LNCAP (cell line): ENCODE results near the gene APMAP.

Experiments used
- TF ChIP-seq, protein P1 (sequence below): fragments of 450-650 bp; IDR thresholded peaks from 2 replicates; pipeline ENCODE4 v1.5.1; 2017; ENCODE audit warnings: mild to moderate bottlenecking

Gene APMAP

GRCh38 chr20:24915892-24916291 is 76.7 kb downstream of the APMAP start:
- TF ChIP-seq, protein P1, sequence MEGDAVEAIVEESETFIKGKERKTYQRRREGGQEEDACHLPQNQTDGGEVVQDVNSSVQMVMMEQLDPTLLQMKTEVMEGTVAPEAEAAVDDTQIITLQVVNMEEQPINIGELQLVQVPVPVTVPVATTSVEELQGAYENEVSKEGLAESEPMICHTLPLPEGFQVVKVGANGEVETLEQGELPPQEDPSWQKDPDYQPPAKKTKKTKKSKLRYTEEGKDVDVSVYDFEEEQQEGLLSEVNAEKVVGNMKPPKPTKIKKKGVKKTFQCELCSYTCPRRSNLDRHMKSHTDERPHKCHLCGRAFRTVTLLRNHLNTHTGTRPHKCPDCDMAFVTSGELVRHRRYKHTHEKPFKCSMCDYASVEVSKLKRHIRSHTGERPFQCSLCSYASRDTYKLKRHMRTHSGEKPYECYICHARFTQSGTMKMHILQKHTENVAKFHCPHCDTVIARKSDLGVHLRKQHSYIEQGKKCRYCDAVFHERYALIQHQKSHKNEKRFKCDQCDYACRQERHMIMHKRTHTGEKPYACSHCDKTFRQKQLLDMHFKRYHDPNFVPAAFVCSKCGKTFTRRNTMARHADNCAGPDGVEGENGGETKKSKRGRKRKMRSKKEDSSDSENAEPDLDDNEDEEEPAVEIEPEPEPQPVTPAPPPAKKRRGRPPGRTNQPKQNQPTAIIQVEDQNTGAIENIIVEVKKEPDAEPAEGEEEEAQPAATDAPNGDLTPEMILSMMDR: no peak

GRCh38 chr20:24915440-24915839 is 77.1 kb downstream of the APMAP start:
- TF ChIP-seq, protein P1: no peak

GRCh38 chr20:24914388-24915241 is 77.9 kb downstream of the APMAP start:
- TF ChIP-seq, protein P1: no peak

DNA sequence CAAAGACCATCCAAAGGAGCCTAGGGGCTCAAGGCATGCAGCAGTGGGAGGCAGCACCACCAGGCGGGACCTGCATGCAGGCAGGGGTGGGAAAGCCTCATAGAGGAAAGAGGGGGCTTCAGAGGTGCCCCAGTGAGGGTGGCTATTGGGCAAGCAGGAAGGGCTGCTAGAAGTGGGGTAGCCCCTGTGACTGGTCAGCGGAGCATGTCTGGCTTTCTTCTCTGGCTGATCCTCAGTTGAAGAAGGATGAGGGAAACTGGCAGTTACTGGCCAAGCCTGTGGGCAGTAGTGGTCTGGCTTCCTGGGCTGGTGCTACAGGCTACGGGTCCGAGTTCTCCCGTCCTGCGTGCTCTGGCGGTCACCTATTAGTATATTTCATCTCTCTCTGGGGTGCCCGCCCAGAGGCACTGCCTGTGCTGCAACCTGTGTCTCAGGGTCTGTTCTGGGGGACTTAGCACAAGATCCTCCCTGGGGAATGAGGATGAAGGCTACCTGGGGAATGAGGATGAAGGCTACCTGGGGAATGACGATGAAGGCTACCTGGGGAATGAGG is 79.4 kb downstream of the APMAP start:
- TF ChIP-seq, protein P1: no peak
